ENCODE results near the gene HPX.

HPX gene

DNA sequence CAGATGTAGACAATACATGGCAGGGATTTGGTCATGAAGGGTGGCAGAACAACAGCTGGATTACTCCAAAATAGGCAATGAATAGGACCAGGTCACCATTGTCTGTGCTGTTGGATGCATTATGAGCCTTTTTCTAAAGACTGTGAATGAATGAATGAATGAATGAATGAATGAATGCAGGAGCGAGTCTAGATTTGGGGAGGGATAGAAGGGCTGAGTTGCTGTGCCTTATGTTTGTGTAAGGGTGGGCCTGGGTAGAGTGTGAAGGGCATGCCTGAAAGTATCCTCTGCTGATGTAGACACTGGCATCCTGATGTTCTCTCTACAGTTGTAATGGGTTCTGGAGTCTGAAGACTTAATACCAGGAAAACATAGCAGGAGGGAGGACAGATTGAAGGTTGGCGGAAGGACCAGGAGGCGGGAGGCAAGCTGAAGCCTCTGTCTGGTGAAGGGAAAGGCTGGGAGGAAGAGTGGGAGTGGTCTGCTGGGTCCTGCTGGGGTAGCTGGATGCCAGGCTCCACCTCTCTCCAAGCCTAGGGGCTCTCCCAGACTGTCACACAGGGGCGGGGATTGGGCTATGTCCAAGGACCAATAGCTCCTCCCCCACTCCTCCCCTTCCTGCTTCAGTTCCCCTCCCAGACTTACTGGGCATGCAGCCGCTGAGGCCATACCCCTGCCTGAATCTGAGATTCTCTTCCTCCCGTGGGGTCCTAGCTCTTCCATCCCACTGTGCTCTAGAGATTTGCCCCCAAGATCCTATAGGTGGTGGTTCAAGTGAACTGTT, 28.1 kb upstream of the HPX start:
- TF ChIP-seq TAF1 (IDR thresholded peaks at IDR 0.05; ENCODE audit: borderline replicate concordance, insufficient read depth, low read length) (0 out of 2 replicates have a peak, but pooled peaks have one; percentile 68), SIN3A (IDR thresholded peaks at IDR 0.05; ENCODE audit: borderline replicate concordance, insufficient read depth, low read length) (no peak), POLR2AphosphoS5 (IDR thresholded peaks at IDR 0.05; ENCODE audit: low read depth, low read length) (peak; percentile 96), FOXP2 (optimal IDR thresholded peaks at IDR 0.05; ENCODE audit: borderline replicate concordance, extremely low read depth, extremely low read length, insufficient read depth) (peak; percentile 23)
- TF ChIP-seq, protein P1, sequence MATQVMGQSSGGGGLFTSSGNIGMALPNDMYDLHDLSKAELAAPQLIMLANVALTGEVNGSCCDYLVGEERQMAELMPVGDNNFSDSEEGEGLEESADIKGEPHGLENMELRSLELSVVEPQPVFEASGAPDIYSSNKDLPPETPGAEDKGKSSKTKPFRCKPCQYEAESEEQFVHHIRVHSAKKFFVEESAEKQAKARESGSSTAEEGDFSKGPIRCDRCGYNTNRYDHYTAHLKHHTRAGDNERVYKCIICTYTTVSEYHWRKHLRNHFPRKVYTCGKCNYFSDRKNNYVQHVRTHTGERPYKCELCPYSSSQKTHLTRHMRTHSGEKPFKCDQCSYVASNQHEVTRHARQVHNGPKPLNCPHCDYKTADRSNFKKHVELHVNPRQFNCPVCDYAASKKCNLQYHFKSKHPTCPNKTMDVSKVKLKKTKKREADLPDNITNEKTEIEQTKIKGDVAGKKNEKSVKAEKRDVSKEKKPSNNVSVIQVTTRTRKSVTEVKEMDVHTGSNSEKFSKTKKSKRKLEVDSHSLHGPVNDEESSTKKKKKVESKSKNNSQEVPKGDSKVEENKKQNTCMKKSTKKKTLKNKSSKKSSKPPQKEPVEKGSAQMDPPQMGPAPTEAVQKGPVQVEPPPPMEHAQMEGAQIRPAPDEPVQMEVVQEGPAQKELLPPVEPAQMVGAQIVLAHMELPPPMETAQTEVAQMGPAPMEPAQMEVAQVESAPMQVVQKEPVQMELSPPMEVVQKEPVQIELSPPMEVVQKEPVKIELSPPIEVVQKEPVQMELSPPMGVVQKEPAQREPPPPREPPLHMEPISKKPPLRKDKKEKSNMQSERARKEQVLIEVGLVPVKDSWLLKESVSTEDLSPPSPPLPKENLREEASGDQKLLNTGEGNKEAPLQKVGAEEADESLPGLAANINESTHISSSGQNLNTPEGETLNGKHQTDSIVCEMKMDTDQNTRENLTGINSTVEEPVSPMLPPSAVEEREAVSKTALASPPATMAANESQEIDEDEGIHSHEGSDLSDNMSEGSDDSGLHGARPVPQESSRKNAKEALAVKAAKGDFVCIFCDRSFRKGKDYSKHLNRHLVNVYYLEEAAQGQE (IDR thresholded peaks at IDR 0.05; ENCODE audit: insufficient read depth in 1 of 2, low read depth in 2 of 2, low read length in 2 of 2), result no peak

DNA sequence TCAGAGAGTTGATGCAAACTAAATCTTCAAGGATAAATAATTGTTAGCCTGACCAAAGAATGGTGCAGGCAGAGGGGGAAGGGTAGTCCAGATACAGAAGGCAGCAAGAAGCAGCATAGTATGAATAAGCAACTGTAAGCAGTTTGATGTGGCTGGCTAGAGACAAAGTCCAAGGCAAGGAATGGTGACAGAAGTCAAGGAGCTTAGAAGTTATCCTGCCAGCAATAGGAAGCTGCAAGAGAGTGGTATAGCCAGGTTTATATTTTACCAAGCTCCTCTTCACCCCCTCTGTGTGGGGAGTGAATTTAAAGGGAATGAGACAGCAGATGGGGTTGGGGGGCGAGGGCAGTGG, 18.3 kb upstream of the HPX start:
- TF ChIP-seq TAF1 (IDR thresholded peaks at IDR 0.05; ENCODE audit: borderline replicate concordance, insufficient read depth, low read length) (no peak), POLR2AphosphoS5 (IDR thresholded peaks at IDR 0.05; ENCODE audit: low read depth, low read length) (no peak), SIN3A (IDR thresholded peaks at IDR 0.05; ENCODE audit: borderline replicate concordance, insufficient read depth, low read length) (no peak), FOXP2 (optimal IDR thresholded peaks at IDR 0.05; ENCODE audit: borderline replicate concordance, extremely low read depth, extremely low read length, insufficient read depth) (no peak)
- TF ChIP-seq, protein P1 (IDR thresholded peaks at IDR 0.05; ENCODE audit: insufficient read depth in 1 of 2, low read depth in 2 of 2, low read length in 2 of 2), result no peak

DNA sequence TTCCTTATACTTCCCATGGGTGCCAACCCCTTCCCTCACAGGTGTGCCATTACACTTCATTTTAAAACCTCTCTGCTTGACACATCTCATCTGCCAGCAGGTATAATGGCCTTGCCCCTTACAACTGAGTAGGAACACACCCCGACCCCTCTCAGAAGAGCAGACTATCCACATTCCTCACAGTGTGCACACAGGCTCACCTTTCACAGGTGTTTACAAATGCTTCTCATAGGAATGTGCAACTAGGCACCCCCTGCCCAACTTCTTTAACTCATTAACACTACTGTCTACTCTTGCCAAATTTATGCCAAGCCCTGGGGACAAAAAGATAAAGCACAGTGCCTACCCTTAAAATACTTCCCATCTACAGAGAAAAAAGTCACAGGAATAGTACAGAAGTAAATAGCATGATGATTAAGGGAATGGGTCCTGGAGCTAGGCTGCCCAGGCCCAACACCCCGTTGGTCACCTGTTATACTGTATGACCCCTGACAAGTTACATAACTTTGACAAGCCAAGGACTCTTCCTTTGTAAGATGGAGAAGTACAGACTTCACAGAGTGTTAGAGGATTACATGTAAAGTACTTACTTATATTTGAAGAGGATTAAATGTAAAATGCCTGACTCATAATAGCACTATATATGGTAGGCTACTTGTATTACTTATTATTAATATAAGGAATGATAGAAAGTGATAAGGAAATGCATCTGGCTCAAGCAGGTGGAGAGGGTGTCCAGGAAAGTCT, 17.7 kb upstream of the HPX start:
- TF ChIP-seq TAF1 (IDR thresholded peaks at IDR 0.05; ENCODE audit: borderline replicate concordance, insufficient read depth, low read length) (no peak), SIN3A (IDR thresholded peaks at IDR 0.05; ENCODE audit: borderline replicate concordance, insufficient read depth, low read length) (no peak), POLR2AphosphoS5 (IDR thresholded peaks at IDR 0.05; ENCODE audit: low read depth, low read length) (no peak), FOXP2 (optimal IDR thresholded peaks at IDR 0.05; ENCODE audit: borderline replicate concordance, extremely low read depth, extremely low read length, insufficient read depth) (no peak)
- TF ChIP-seq, protein P1 (IDR thresholded peaks at IDR 0.05; ENCODE audit: insufficient read depth in 1 of 2, low read depth in 2 of 2, low read length in 2 of 2), result no peak

DNA sequence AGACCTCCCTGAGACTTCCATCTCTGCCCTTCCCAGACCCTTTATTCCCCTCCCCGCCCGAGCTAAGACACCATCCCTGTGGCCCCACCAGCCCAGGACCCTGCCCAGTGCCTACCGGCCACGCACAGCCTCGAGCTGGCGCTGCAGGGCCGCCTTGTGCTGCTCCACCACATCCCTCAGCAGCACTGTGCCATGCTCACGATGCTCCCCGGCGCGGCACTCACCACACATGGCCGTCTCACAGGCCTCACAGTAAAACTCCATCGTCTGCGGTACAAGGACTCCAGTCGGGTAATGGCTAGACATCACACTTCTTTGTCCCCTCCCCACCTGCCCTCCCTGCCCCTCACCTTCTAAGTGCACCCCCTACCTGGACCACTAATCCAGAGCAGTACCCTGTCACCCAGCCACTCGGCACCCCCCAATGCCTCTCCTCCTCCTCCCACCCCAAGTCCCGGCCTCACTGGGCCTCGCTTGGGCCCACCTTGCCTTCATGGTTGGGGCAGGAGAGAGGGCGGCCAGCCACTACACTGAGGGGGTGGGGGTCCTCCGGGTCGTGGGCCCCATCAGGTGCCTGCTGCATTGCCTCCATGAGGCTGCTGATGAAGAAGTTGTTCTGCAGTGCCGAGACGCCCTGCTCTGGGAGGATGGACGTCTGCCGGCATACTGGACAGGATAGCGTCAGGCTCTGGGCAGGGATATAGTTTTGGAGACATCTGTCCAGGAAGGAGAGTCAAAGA, 17.0 kb upstream of the HPX start:
- TF ChIP-seq POLR2AphosphoS5 (IDR thresholded peaks at IDR 0.05; ENCODE audit: low read depth, low read length) (no peak), SIN3A (IDR thresholded peaks at IDR 0.05; ENCODE audit: borderline replicate concordance, insufficient read depth, low read length) (no peak)

DNA sequence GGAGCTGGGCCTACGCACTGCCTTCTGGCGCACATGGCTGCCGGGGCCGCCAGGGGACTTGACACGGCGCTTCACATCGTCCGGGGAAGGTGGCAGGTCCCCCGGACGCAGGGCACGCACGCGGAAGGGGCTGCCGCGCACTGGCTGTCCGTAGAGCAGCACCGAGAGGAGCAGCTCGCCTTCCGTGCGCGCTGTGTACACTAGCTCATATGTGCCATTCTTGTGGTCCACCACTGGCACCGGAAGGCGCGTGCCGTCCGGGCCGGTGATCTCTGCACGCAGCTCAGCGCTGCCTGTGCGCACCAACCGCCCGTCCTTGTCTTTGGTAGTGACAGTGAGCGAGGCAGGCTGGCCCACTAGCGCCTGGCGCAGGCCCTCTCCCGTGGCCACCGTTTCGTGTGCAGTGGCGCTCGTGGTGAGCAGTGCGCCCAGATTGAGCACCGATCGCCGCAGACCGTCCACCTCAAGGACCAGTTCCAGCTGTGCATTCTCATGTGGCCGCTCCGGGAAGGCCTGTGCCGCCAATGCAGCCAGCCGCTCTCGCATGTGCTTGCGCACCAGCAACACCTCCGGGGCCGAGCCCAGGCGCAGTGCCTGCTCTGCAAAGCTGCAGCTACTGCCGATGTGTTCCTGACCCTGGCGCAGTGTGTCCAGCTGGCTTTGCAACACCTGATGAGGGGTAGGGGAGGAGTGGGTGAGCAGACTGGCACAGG, 15.7 kb upstream of the HPX start:
- TF ChIP-seq, protein P1 (IDR thresholded peaks at IDR 0.05; ENCODE audit: insufficient read depth in 1 of 2, low read depth in 2 of 2, low read length in 2 of 2), result no peak
- TF ChIP-seq POLR2AphosphoS5 (IDR thresholded peaks at IDR 0.05; ENCODE audit: low read depth, low read length) (no peak), FOXP2 (optimal IDR thresholded peaks at IDR 0.05; ENCODE audit: borderline replicate concordance, extremely low read depth, extremely low read length, insufficient read depth) (no peak), TAF1 (IDR thresholded peaks at IDR 0.05; ENCODE audit: borderline replicate concordance, insufficient read depth, low read length) (no peak), SIN3A (IDR thresholded peaks at IDR 0.05; ENCODE audit: borderline replicate concordance, insufficient read depth, low read length) (no peak)
